Activated T-cell treated with anti-CD3 and anti-CD28 coated beads for 24 hours (primary cell): ENCODE measurements around the gene RNFT1.
"Not testable (repeated sequence)": the region's sequence is repeated elsewhere in the genome, so short reads cannot be mapped to it uniquely, and the experiment has no call there.

ENCODE experiments used
- DNase-seq: peaks from one replicate; pipeline ENCODE4 v3.0.0-alpha.2; 2020; ENCODE audit warnings: low read depth

The RNFT1 gene

GRCh38 chr17:59930121-59930520, 34.4 kb downstream of the RNFT1 start:
- DNase-seq = not testable (repeated sequence)

DNA sequence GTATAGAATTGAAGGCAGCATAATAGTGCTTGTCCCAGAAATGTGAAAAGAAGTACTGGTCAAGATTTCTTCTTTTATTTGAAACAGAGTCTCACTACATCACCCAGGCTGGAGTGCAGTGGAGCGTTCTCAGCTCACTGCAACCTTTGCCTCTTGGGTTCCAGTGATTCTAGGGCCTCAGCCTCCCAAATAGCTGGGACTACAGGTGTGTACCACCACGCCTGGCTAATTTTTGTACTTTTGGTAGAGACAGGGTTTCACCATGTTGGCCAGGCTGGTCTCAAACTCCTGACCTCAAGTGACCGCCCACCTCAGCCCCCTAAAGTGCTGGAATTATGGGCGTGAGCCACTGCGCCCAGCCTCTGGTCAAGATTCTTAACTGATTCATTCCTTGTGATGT, 43.9 kb downstream of the RNFT1 start:
- DNase-seq = not testable (repeated sequence)

DNA sequence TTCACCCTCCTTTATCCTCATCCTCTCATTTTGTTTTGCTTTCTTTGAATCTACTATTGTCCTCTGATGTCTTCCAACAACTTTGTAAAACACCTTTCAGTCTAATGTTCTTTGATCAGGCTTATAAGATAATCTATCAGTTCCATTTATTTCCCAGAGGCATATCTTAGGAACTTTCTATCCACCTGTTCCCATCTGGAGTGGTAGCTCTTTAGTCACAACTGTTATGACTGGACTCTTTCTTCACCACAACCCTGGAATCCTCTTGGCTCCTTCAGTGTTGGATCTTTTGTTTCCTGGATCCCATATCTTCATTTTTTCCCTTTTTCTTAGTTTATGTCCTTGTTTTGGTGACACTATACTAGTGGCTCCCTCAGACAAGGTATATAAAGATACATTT, 48.1 kb downstream of the RNFT1 start:
- no peak for DNase-seq

- no peak for DNase-seq
These were observed 50.2 kb downstream of the RNFT1 start for GRCh38 chr17:59914274-59914854.

- DNase-seq = no peak
These were observed 57.1 kb downstream of the RNFT1 start for GRCh38 chr17:59907467-59907866.

- no peak for DNase-seq
These were observed 61.1 kb downstream of the RNFT1 start for GRCh38 chr17:59903455-59903854.
